ENCODE results near the gene TAAR9. TPM values are rescaled to one million over a fixed set of nuclear protein-coding genes. Genes with fewer than 3 reads are reported as not detected.

TAAR9 gene
- polyA plus RNA-seq, 3 donors, result not detected

DNA sequence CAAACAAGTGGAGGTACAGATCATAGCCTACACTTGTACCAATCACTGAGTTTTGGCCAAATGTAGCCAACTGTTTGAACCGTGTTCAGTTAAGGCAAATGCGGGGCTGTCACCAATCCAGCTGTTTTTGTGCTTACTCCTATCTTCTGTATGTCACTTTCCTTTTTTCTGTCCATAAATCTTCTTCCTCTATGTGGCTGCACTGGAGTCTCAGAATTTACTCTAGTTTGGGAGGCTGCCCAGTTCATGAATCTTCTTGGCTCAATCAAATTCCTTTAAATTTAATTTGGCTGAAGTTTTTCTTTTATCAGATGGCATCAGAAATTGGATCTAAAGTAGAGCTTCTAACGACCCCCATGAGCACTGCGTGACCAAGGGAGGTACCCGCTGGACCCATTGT lies 13.4 kb upstream of the TAAR9 start:
- Histone ChIP-seq H3K4me2 (replicated peaks; ENCODE audit: extremely low read depth, low read length, poor library complexity, severe bottlenecking) (no peak overlapping the region), H4K20me1 (ENCODE audit: insufficient read depth, low read length) (no peaks in the 10 kb centered on the region), H2AFZ (ENCODE audit: insufficient read depth, low read depth, low read length, poor library complexity, severe bottlenecking) (no peak overlapping the region), H3K9ac (ENCODE audit: insufficient read depth, low read length, poor library complexity, severe bottlenecking) (no peak overlapping the region), H3K4me1 (ENCODE audit: control insufficient read depth in 1 of 2, insufficient read depth in 2 of 2, low read length in 2 of 2) (no peaks in the 10 kb centered on the region), H3K36me3 (replicated peaks in 1 of 2; ENCODE audit: control insufficient read depth in 1 of 2, insufficient read depth in 2 of 2, low read length in 2 of 2) (no peaks in the 10 kb centered on the region), H3K9me3 (replicated peaks in 1 of 2; ENCODE audit: control insufficient read depth in 1 of 2, insufficient read depth in 1 of 2, low read length in 2 of 2) (no peaks in the 10 kb centered on the region), H3K79me2 (ENCODE audit: insufficient read depth, low read length) (no peaks in the 10 kb centered on the region), H3K27ac (ENCODE audit: low read depth in 1 of 2, low read length in 2 of 2) (no peak overlapping the region), H3K4me3 (replicated peaks in 1 of 3; ENCODE audit: low read depth in 2 of 3, low read length in 3 of 3) (no peak overlapping the region), H3K27me3 (ENCODE audit: control insufficient read depth in 2 of 2, insufficient read depth in 2 of 2, low read length in 2 of 2) (no peaks in the 10 kb centered on the region)
- Mint-ChIP-seq H3K9me3 (no peaks in the 10 kb centered on the region), H3K4me1 (no peaks in the 10 kb centered on the region), H3K4me3 (no peak overlapping the region), H3K27ac (no peak overlapping the region), H3K27me3 (ENCODE audit: low read depth in 3 of 3) (peaks cover 0 to 5% (median 4%) of the 10 kb centered on the region in 3 donors), H3K36me3 (no peaks in the 10 kb centered on the region)
- intact Hi-C loops (cut with micrococcal nuclease), result no loop called here
- WGBS (ENCODE audit: insufficient coverage), result 100% methylated on average over 5 of the region's 5 CpGs
- no peak for DNase-seq
- TF ChIP-seq, protein P1, sequence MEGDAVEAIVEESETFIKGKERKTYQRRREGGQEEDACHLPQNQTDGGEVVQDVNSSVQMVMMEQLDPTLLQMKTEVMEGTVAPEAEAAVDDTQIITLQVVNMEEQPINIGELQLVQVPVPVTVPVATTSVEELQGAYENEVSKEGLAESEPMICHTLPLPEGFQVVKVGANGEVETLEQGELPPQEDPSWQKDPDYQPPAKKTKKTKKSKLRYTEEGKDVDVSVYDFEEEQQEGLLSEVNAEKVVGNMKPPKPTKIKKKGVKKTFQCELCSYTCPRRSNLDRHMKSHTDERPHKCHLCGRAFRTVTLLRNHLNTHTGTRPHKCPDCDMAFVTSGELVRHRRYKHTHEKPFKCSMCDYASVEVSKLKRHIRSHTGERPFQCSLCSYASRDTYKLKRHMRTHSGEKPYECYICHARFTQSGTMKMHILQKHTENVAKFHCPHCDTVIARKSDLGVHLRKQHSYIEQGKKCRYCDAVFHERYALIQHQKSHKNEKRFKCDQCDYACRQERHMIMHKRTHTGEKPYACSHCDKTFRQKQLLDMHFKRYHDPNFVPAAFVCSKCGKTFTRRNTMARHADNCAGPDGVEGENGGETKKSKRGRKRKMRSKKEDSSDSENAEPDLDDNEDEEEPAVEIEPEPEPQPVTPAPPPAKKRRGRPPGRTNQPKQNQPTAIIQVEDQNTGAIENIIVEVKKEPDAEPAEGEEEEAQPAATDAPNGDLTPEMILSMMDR (IDR thresholded peaks at IDR 0.05), result no peak

DNA sequence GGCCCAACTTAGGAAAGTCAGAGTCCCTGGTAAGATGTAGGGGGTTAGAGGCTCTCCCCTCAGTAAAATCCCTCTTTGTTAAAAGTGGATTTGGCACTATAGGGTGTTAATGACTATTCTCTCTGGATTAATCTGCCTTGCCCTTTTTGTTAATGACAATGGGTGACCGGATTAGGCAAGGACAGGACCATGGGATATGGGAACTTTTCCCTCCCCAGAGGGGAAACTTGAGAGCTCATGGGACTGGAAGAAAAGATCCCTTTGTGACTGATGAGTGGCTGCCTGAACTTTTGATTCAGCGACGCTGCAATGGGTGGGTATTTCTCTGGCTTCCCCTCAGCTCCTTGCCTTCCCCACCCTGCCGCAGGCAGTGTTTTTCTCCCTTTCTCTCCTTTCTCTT lies 12.2 kb upstream of the TAAR9 start:
- WGBS (ENCODE audit: insufficient coverage), result 0% methylated on average over 1 of the region's 4 CpGs
- intact Hi-C loops (cut with micrococcal nuclease), result no loop called here
- no peaks in the 10 kb centered on the region for H3K27me3 ChIP-seq (ENCODE audit: control insufficient read depth in 2 of 2, insufficient read depth in 2 of 2, low read length in 2 of 2)
- no peaks in the 10 kb centered on the region for H3K4me1 ChIP-seq (ENCODE audit: control insufficient read depth in 1 of 2, insufficient read depth in 2 of 2, low read length in 2 of 2)
- Mint-ChIP-seq H3K4me3 (no peak overlapping the region), H3K4me1 (peaks cover 4% of the 10 kb centered on the region), H3K27me3 (ENCODE audit: low read depth in 3 of 3) (peaks cover 0 to 5% (median 3%) of the 10 kb centered on the region in 3 donors), H3K36me3 (no peaks in the 10 kb centered on the region), H3K27ac (no peak overlapping the region), H3K9me3 (no peaks in the 10 kb centered on the region)
- no peak overlapping the region for H3K27ac ChIP-seq (ENCODE audit: low read depth in 1 of 2, low read length in 2 of 2)
- H3K4me3 ChIP-seq (replicated peaks in 1 of 3; ENCODE audit: low read depth in 2 of 3, low read length in 3 of 3), result no peak overlapping the region
- no peaks in the 10 kb centered on the region for H3K9me3 ChIP-seq (replicated peaks in 1 of 2; ENCODE audit: control insufficient read depth in 1 of 2, insufficient read depth in 1 of 2, low read length in 2 of 2)
- TF ChIP-seq, protein P1 (IDR thresholded peaks at IDR 0.05), result no peak
- H3K9ac ChIP-seq (ENCODE audit: insufficient read depth, low read length, poor library complexity, severe bottlenecking), result no peak overlapping the region
- H4K20me1 ChIP-seq (ENCODE audit: insufficient read depth, low read length), result no peaks in the 10 kb centered on the region
- H3K36me3 ChIP-seq (replicated peaks in 1 of 2; ENCODE audit: control insufficient read depth in 1 of 2, insufficient read depth in 2 of 2, low read length in 2 of 2), result no peaks in the 10 kb centered on the region
- H2AFZ ChIP-seq (ENCODE audit: insufficient read depth, low read depth, low read length, poor library complexity, severe bottlenecking), result no peak overlapping the region
- DNase-seq, result no peak
- H3K4me2 ChIP-seq (replicated peaks; ENCODE audit: extremely low read depth, low read length, poor library complexity, severe bottlenecking), result no peak overlapping the region
- no peaks in the 10 kb centered on the region for H3K79me2 ChIP-seq (ENCODE audit: insufficient read depth, low read length)

All from CD14-positive monocyte (primary cell).